Thoracic aorta (tissue), 2 donors: ENCODE measurements around the gene PRLR. TPM values are rescaled to one million over a fixed set of nuclear protein-coding genes. Genes with fewer than 3 reads are reported as not detected.

Experiments used
- ATAC-seq: fragments of 150-250 bp; one replicate; pipeline ENCODE4 v1.8.0; 2017; ENCODE audit warnings: low read depth; ENCODE audit not compliant: insufficient number of reproducible peaks, low FRiP score
- DNase-seq: peaks from one replicate; pipeline ENCODE4 v3.0.0-alpha.2; 2020; ENCODE audit warnings: low spot score
- H3K27ac ChIP-seq, 2 donors: fragments of 200-600 bp; sonication (generic); 1 replicate in 1 of 2; 2 replicates in 1 of 2; pipeline ENCODE4 v1.5.1; 2016; ENCODE audit warnings: mild to moderate bottlenecking in 2 of 2, moderate library complexity in 2 of 2
- H3K27me3 ChIP-seq: fragments of 200-600 bp; sonication (generic); replicated peaks from 2 replicates; pipeline ENCODE4 v1.6.0; 2016; ENCODE audit warnings: mild to moderate bottlenecking; ENCODE audit not compliant: insufficient read depth
- H3K36me3 ChIP-seq: fragments of 200-600 bp; sonication (generic); one replicate; pipeline ENCODE4 v1.5.1; 2016
- H3K4me1 ChIP-seq, 2 donors: fragments of 200-600 bp; sonication (generic); 1 replicate in 1 of 2; 2 replicates in 1 of 2; pipeline versions ENCODE4 v1.5.1 to v1.6.0; 2016; ENCODE audit warnings: low read depth in 2 of 2, mild to moderate bottlenecking in 1 of 2; ENCODE audit not compliant: control insufficient read depth in 1 of 2
- H3K4me3 ChIP-seq: fragments of 200-600 bp; sonication (generic); 2 replicates; pipeline ENCODE4 v1.5.1; 2016; ENCODE audit warnings: mild to moderate bottlenecking
- H3K9me3 ChIP-seq: fragments of 200-600 bp; sonication (generic); 2 replicates; pipeline ENCODE4 v1.5.1; 2016
- CTCF ChIP-seq: fragments of 200-600 bp; sonication (generic); IDR thresholded peaks from one replicate; pipeline ENCODE4 v1.5.1; 2019; ENCODE audit warnings: antibody characterized with exemption
- total RNA-seq, 2 donors: library from RNA; depleted of rRNA; stranded (reverse); fragments of >200 nt; gene quantifications; one replicate each; pipeline versions ENCODE4 v1.1.0 to v1.2.3, GENCODE V29; 2016

The PRLR gene
- total RNA-seq, 2 donors from 2014 or later: 0.71 to 2.6 TPM

GRCh38 chr5:35182486-35182885 lies 47.8 kb downstream of the PRLR start:
- ATAC-seq: no peak
- Histone ChIP-seq H3K27me3 (no peaks in the 10 kb centered on the region), H3K36me3 (no peaks in the 10 kb centered on the region)

DNA sequence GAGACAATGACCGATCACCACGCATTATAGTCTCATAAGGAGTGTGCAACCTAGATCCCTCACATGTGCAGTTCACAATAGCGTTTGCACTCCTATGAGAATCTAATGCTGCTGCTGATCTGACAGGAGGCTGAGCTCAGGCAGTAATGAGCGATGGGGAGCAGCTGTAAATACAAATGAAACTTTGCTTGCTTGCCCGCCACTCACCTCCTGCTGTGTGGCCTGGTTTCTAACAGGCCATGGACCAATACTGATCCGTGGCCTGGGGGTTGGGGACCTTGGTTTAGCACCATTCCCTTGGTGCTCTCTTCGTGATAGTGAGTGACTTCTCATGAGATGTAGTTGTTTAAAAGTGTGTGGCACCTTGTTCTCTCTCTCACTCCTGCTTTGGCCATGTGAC lies 50.2 kb downstream of the PRLR start:
- ATAC-seq (no peak), DNase-seq (no peak)
- Histone ChIP-seq H3K9me3 (no peaks in the 10 kb centered on the region), H3K36me3 (no peaks in the 10 kb centered on the region), H3K4me3 (no peak overlapping the region), H3K27ac (no peak overlapping the region), H3K4me1 (no peaks in the 10 kb centered on the region), H3K27me3 (no peaks in the 10 kb centered on the region)
- TF ChIP-seq CTCF: no peak

More at GRCh38 chr5:35182486-35182885, 47.8 kb downstream of the PRLR start:
- Histone ChIP-seq H3K4me3 (no peak overlapping the region), H3K9me3 (no peaks in the 10 kb centered on the region), H3K4me1 (no peaks in the 10 kb centered on the region), H3K27ac (no peak overlapping the region)
- no peak for TF ChIP-seq CTCF
- no peak for DNase-seq

DNA sequence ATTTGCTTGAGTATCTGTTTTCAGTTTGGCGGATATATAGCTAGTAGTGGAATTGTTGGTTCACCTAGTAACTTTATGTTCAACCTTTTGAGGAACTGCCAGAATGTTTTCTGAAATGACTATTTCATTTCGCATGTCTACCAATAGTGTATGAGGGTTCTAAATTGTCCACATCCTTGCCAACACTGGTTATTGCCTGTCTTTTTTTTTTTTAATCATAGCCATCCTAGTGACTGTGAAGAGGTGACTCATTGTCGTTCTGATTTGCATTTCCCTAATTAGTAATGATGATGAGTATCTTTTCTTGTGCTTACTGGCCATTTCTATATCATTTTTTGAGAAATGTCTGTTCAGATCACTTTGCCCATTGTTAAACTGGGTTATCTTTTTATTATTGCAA lies 52.5 kb downstream of the PRLR start:
- DNase-seq (no peak), ATAC-seq (no peak)
- H3K27me3 ChIP-seq: no peaks in the 10 kb centered on the region
- peaks cover 0 to 7% of the 10 kb centered on the region in 2 donors for H3K4me1 ChIP-seq
- H3K36me3 ChIP-seq: no peaks in the 10 kb centered on the region
- no peak overlapping the region for H3K4me3 ChIP-seq
- no peak overlapping the region for H3K27ac ChIP-seq
- no peaks in the 10 kb centered on the region for H3K9me3 ChIP-seq
- TF ChIP-seq CTCF: no peak

DNA sequence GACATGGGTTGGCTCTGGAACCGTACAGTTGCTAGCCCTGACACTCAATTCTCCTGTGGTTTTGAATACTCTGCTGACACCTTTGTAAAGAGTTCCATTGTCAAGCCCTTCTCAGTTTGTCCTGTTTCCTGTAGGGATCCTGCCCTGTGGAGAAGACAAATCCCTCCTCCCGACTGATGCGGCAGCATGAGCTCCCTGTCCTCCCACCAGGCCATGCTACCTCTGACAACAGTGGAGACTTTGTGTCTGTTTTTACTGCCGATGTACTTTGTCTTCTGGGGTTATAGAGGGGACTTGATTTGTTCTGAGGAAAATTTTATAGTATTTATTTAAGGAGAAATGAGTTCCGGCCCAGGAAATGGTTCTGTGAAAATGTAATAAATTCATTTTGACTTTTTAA lies 57.8 kb downstream of the PRLR start:
- DNase-seq (no peak), ATAC-seq (no peak)
- no peak overlapping the region for H3K27ac ChIP-seq
- H3K4me3 ChIP-seq: no peak overlapping the region
- H3K27me3 ChIP-seq: no peaks in the 10 kb centered on the region
- peaks cover 0 to 7% of the 10 kb centered on the region in 2 donors for H3K4me1 ChIP-seq
- TF ChIP-seq CTCF: no peak
- peaks cover 3% of the 10 kb centered on the region for H3K9me3 ChIP-seq
- H3K36me3 ChIP-seq: no peaks in the 10 kb centered on the region

DNA sequence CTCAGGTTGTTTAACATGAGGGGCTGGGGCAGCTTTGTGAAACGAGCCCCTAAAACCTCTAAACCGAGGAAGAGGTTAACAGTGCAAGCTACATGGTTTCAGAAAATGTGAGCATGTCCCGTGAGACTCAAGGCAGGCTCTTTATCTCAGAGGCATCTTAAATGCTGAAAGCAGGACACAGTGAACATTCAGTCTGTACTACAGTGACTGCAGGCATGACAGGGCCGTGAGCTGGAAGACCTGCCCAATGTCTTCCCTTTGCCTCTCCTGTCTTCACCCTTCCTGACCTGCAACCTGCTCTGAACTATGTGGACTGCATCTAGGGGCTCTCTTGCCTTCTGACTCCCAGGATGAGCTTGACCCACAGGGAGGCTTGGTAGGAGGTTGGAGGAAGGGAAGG lies 58.3 kb downstream of the PRLR start:
- no peak for ATAC-seq
- H3K36me3 ChIP-seq: no peaks in the 10 kb centered on the region
- H3K4me1 ChIP-seq: peaks cover 0 to 7% of the 10 kb centered on the region in 2 donors
- TF ChIP-seq CTCF: no peak
- peaks cover 3% of the 10 kb centered on the region for H3K9me3 ChIP-seq
- no peaks in the 10 kb centered on the region for H3K27me3 ChIP-seq
- H3K27ac ChIP-seq: no peak overlapping the region
- no peak for DNase-seq
- no peak overlapping the region for H3K4me3 ChIP-seq
